Panc1 (cell line): ENCODE results near the gene OTUB1. TPM values are rescaled to one million over a fixed set of nuclear protein-coding genes. Genes with fewer than 3 reads are reported as not detected.

Source experiments
- ATAC-seq: fragments of 200-7000 bp; cut with Tn5 transposase; 2 replicates; pipeline ENCODE4 v1.9.1; 2020; ENCODE audit warnings: mild to moderate bottlenecking, moderate library complexity
- BruUV-seq: library from RNA; stranded (reverse); fragments of 400-500 nt; replicated peaks from 2 replicates; lab custom pipeline; 2021; lab: Mats Ljungman, UMichigan
- CTCF ChIA-PET: fragments of 300-600 bp; sonication (Branson Sonifier 250); formaldehyde crosslinking; loops from one replicate; lab custom pipeline; 2022; ENCODE audit warnings: antibody characterized with exemption; lab: Charles Lee
- POLR2A ChIA-PET: fragments of 300-600 bp; sonication (Branson Sonifier 250); formaldehyde crosslinking; loops from one replicate; lab custom pipeline; 2022; ENCODE audit warnings: antibody characterized with exemption; lab: Charles Lee
- DNase-seq: peaks from one replicate; pipeline ENCODE4 v3.0.0-alpha.2; 2010; ENCODE audit warnings: low read depth, low spot score
- H3K27ac ChIP-seq: 2 replicates; pipeline ENCODE4 v1.5.1; 2011; ENCODE audit warnings: mild to moderate bottlenecking, low read length, inconsistent platforms
- H3K27me3 ChIP-seq: fragments of 200-500 bp; sonication (Bioruptor generic); 2 replicates; pipeline ENCODE4 v1.6.0; 2014; ENCODE audit warnings: low read length, inconsistent platforms; ENCODE audit not compliant: control insufficient read depth, insufficient read depth
- H3K36me3 ChIP-seq: fragments of 200-500 bp; sonication (Bioruptor generic); 2 replicates; pipeline ENCODE4 v1.5.1; 2014; ENCODE audit warnings: inconsistent platforms, mild to moderate bottlenecking, low read length, moderate library complexity; ENCODE audit not compliant: control insufficient read depth, insufficient read depth
- H3K4me1 ChIP-seq: 2 replicates; pipeline ENCODE4 v1.5.1; 2011; ENCODE audit warnings: inconsistent platforms, mild to moderate bottlenecking, low read length, moderate library complexity; ENCODE audit not compliant: control insufficient read depth, insufficient read depth
- H3K4me3 ChIP-seq, 2 experiments: 2 replicates each; pipeline ENCODE4 v1.5.1; 2011 to 2012; ENCODE audit warnings: low read depth in 2 of 2, low read length in 2 of 2, mild to moderate bottlenecking in 2 of 2, inconsistent platforms in 1 of 2, moderate library complexity in 1 of 2
- H3K9me3 ChIP-seq: fragments of 200-500 bp; sonication (Bioruptor generic); 2 replicates; pipeline ENCODE4 v1.5.1; 2014; ENCODE audit warnings: low read depth, mild to moderate bottlenecking, inconsistent platforms, low read length, moderate library complexity; ENCODE audit not compliant: control insufficient read depth, insufficient read depth
- POLR2AphosphoS5 ChIP-seq: IDR thresholded peaks from 2 replicates; pipeline ENCODE4 v1.6.1; 2012; ENCODE audit warnings: mild to moderate bottlenecking, low read depth, low read length, moderate library complexity
- SIN3A ChIP-seq: IDR thresholded peaks from 2 replicates; pipeline ENCODE4 v1.6.1; 2012; ENCODE audit warnings: low read depth, mild to moderate bottlenecking, low read length, moderate library complexity, borderline replicate concordance; ENCODE audit not compliant: insufficient read depth
- TCF7L2 ChIP-seq: IDR thresholded peaks from 2 replicates; pipeline ENCODE4 v1.6.1; 2011; ENCODE audit warnings: mild to moderate bottlenecking, low read depth, low read length, inconsistent platforms
- in situ Hi-C: cut with HindIII; loops from 2 replicates; pipeline ENCODE4 v1.10.0; 2016; ENCODE audit warnings: low sequenced_read_pairs, low pct_unique_long_range_greater_than_20kb
- intact Hi-C: fragments of 100-400 bp; cut with micrococcal nuclease; formaldehyde crosslinking; loops from one replicate; pipeline ENCODE4 v1.10.0; 2022; ENCODE audit not compliant: unreplicated experiment
- total RNA-seq: library from RNA; stranded (reverse); gene quantifications from one replicate; pipeline ENCODE4 v1.2.1, GENCODE V29; 2021; ENCODE audit not compliant: unreplicated experiment
- TF ChIP-seq, protein P1 (sequence below): fragments of 450-650 bp; IDR thresholded peaks from 2 replicates; pipeline ENCODE4 v1.5.1; 2017; ENCODE audit warnings: mild to moderate bottlenecking
- TF ChIP-seq, protein P2 (sequence below), 2 experiments: IDR thresholded peaks; 2 replicates each; pipeline ENCODE4 v1.6.1; 2011 to 2012; ENCODE audit warnings: low read depth in 2 of 2, control low read depth in 1 of 2, low read length in 1 of 2, mild to moderate bottlenecking in 1 of 2, moderate library complexity in 1 of 2; ENCODE audit not compliant: insufficient read depth in 1 of 2

Gene OTUB1
- total RNA-seq, 1 experiment from 2014 or later = 118 TPM

DNA sequence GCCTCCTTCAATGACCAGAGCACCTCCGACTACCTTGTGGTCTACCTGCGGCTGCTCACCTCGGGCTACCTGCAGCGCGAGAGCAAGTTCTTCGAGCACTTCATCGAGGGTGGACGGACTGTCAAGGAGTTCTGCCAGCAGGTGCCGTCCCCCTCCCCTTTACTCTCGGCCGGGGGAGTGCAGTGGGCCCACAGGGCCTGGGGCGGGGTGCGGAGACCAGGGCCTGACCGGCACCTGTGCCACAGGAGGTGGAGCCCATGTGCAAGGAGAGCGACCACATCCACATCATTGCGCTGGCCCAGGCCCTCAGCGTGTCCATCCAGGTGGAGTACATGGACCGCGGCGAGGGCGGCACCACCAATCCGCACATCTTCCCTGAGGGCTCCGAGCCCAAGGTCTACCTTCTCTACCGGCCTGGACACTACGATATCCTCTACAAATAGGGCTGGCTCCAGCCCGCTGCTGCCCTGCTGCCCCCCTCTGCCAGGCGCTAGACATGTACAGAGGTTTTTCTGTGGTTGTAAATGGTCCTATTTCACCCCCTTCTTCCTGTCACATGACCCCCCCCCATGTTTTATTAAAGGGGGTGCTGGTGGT, 11.0 kb downstream of the OTUB1 start:
- ATAC-seq (no peak), DNase-seq (no peak)
- TSS peak; percentile 72 for BruUV-seq
- CTCF ChIA-PET = no interaction called here
- intact Hi-C loops (no loop called here), in situ Hi-C loops (no loop called here)
- Histone ChIP-seq H3K9me3 (no peaks in the 10 kb centered on the region), H3K27me3 (no peaks in the 10 kb centered on the region), H3K27ac (no peak overlapping the region), H3K4me1 (peaks cover 30% of the 10 kb centered on the region), H3K4me3 (no peak overlapping the region), H3K36me3 (peaks cover 2% of the 10 kb centered on the region; the same call in 1 of the 2 replicates)
- POLR2A ChIA-PET = interaction anchor here (0.7 kb wide), 1 partner anchor 150 kb away, joined by 9 read pairs; no protein-coding TSS in a partner anchor
- TF ChIP-seq, protein P1, sequence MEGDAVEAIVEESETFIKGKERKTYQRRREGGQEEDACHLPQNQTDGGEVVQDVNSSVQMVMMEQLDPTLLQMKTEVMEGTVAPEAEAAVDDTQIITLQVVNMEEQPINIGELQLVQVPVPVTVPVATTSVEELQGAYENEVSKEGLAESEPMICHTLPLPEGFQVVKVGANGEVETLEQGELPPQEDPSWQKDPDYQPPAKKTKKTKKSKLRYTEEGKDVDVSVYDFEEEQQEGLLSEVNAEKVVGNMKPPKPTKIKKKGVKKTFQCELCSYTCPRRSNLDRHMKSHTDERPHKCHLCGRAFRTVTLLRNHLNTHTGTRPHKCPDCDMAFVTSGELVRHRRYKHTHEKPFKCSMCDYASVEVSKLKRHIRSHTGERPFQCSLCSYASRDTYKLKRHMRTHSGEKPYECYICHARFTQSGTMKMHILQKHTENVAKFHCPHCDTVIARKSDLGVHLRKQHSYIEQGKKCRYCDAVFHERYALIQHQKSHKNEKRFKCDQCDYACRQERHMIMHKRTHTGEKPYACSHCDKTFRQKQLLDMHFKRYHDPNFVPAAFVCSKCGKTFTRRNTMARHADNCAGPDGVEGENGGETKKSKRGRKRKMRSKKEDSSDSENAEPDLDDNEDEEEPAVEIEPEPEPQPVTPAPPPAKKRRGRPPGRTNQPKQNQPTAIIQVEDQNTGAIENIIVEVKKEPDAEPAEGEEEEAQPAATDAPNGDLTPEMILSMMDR = no peak; the same call in 1 of the 2 replicates
- no peak for TF ChIP-seq POLR2AphosphoS5
- TF ChIP-seq SIN3A = no peak
- no peak for TF ChIP-seq TCF7L2
- TF ChIP-seq, protein P2, sequence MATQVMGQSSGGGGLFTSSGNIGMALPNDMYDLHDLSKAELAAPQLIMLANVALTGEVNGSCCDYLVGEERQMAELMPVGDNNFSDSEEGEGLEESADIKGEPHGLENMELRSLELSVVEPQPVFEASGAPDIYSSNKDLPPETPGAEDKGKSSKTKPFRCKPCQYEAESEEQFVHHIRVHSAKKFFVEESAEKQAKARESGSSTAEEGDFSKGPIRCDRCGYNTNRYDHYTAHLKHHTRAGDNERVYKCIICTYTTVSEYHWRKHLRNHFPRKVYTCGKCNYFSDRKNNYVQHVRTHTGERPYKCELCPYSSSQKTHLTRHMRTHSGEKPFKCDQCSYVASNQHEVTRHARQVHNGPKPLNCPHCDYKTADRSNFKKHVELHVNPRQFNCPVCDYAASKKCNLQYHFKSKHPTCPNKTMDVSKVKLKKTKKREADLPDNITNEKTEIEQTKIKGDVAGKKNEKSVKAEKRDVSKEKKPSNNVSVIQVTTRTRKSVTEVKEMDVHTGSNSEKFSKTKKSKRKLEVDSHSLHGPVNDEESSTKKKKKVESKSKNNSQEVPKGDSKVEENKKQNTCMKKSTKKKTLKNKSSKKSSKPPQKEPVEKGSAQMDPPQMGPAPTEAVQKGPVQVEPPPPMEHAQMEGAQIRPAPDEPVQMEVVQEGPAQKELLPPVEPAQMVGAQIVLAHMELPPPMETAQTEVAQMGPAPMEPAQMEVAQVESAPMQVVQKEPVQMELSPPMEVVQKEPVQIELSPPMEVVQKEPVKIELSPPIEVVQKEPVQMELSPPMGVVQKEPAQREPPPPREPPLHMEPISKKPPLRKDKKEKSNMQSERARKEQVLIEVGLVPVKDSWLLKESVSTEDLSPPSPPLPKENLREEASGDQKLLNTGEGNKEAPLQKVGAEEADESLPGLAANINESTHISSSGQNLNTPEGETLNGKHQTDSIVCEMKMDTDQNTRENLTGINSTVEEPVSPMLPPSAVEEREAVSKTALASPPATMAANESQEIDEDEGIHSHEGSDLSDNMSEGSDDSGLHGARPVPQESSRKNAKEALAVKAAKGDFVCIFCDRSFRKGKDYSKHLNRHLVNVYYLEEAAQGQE (IDR thresholded peaks at IDR 0.05; ENCODE audit: insufficient read depth in 1 of 2, low read depth in 2 of 2, low read length in 1 of 2) = no peak

DNA sequence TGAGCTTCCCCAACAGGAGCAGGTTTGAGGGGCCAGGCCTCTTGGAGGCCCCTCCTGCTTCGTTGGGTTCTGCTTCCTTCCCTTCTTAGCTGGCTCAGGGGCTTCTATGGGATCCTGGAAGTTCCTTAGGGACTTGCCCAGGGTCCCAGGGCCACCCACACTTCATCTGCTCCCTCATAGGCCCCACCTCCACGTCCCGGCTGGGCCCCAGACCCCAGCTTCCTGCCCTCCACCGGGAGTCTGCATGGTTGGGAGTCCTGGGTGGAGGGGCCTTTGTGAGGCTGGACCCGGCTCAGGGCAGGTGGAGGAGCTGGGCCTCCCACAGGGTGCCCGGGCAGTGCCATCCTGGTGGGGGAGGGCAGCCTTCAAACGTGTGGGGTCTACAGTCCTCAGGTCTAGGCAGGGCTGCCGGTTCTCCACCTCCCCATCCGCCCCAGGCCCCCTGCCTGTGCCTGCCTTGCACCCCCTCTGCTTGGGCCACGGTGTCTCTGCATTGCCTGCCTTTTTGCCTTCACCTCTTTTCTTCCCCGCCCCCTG, 11.6 kb downstream of the OTUB1 start:
- H3K4me3 ChIP-seq = no peak overlapping the region
- ChIA-PET CTCF (interaction anchor here (0.6 kb wide), 1 partner anchor 158 kb away, joined by 5 read pairs; no protein-coding TSS in a partner anchor), POLR2A (interaction anchor here (0.7 kb wide), 1 partner anchor 150 kb away, joined by 9 read pairs; no protein-coding TSS in a partner anchor)
- intact Hi-C loops (no loop called here), in situ Hi-C loops (no loop called here)
- no peak overlapping the region for H3K27ac ChIP-seq
- H3K9me3 ChIP-seq = no peaks in the 10 kb centered on the region
- H3K36me3 ChIP-seq = peaks cover 2% of the 10 kb centered on the region; the same call in 1 of the 2 replicates
- H3K4me1 ChIP-seq = peaks cover 37% of the 10 kb centered on the region
- TF ChIP-seq, protein P2 (IDR thresholded peaks at IDR 0.05; ENCODE audit: insufficient read depth in 1 of 2, low read depth in 2 of 2, low read length in 1 of 2) = no peak
- TF ChIP-seq POLR2AphosphoS5 (no peak), SIN3A (no peak), TCF7L2 (no peak)
- TF ChIP-seq, protein P1 = no peak
- no TSS peak for BruUV-seq
- ATAC-seq (no peak), DNase-seq (no peak)
- H3K27me3 ChIP-seq = no peaks in the 10 kb centered on the region
